Body of pancreas (tissue), 4 donors: Measurements from ENCODE around the gene CDS2. TPM values are rescaled to one million over a fixed set of nuclear protein-coding genes. Genes with fewer than 3 reads are reported as not detected.

Experiments
- ATAC-seq: fragments of 150-250 bp; one replicate; pipeline ENCODE4 v1.9.1; 2016
- DNase-seq, 4 donors: peaks; one replicate each; pipeline ENCODE4 v3.0.0-alpha.2; 2019
- H3K27ac ChIP-seq, 4 donors: fragments of 200-600 bp; sonication (generic); 1 replicate in 3 of 4; 2 replicates in 1 of 4; pipeline versions ENCODE4 v1.5.1 to v1.6.1; 2016 to 2019; ENCODE audit warnings: mild to moderate bottlenecking in 1 of 4, mixed read lengths in 1 of 4, moderate library complexity in 1 of 4
- H3K27me3 ChIP-seq, 2 donors: fragments of 200-600 bp; sonication (generic); one replicate each; pipeline ENCODE4 v1.6.0; 2016; ENCODE audit warnings: mild to moderate bottlenecking in 1 of 2
- H3K36me3 ChIP-seq, 2 donors: fragments of 200-600 bp; sonication (generic); replicated peaks in 1 of 2; 2 replicates each; pipeline ENCODE4 v1.5.1; 2016; ENCODE audit warnings: low read depth in 2 of 2; ENCODE audit not compliant: insufficient read depth in 1 of 2
- H3K4me1 ChIP-seq: fragments of 200-600 bp; sonication (generic); one replicate; pipeline ENCODE4 v1.6.0; 2016
- H3K4me3 ChIP-seq, 2 donors: fragments of 200-600 bp; sonication (generic); 1 replicate in 1 of 2; 2 replicates in 1 of 2; pipeline ENCODE4 v1.5.1; 2016 to 2019
- H3K9me3 ChIP-seq, 3 donors: fragments of 200-600 bp; sonication (generic); 1 replicate in 2 of 3; 2 replicates in 1 of 3; pipeline ENCODE4 v1.5.1; 2016
- POLR2A ChIP-seq, 3 donors: fragments of 450-650 bp; IDR thresholded peaks; one replicate each; pipeline ENCODE4 v1.6.1; 2016; ENCODE audit warnings: antibody characterized with exemption in 3 of 3, mild to moderate bottlenecking in 2 of 3
- WGBS, 2 donors: methylation state at CpG; one replicate each; pipeline ENCODE4 v1.1.5; 2017; 5-methylcytosine and 5-hydroxymethylcytosine counted together
- intact Hi-C: fragments of 100-400 bp; cut with DNase I; formaldehyde crosslinking; loops from one replicate; pipeline ENCODE4 v1.15.1; 2023
- total RNA-seq, 2 donors: library from RNA; depleted of rRNA; stranded (reverse); fragments of >200 nt; gene quantifications; one replicate each; pipeline ENCODE4 v1.1.0, GENCODE V29; 2016
- TF ChIP-seq, protein P1 (sequence below), 7 experiments: fragments of 450-650 bp in 4 of 7; fragments of 200-600 bp in 3 of 7; sonication (generic) in 3 of 7; IDR thresholded peaks; one replicate each; pipeline ENCODE4 v1.5.1; 2016 to 2019; ENCODE audit warnings: antibody characterized with exemption in 7 of 7

Gene CDS2
- total RNA-seq, 2 donors from 2014 or later = 10.2 to 13.5 TPM

DNA sequence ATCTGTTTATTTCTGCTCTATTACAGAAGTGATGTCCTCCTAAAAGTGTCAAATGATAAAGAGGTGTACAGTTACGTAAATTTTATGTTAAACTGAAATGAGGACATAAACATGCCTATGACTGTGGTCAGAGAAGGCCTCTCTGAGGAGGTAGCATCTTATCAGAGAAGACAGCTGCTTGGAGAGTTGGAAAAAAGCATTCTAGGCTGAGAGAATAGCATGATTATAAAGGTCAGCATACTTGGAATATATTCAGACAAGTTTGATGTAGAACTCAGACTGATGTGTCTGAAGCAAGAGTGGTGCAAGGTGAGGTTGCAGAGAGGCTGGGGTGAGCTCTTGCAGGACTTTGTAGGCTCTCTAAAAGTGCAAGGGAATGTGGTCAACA, 3.9 kb upstream of the CDS2 start:
- Histone ChIP-seq H3K27me3 (no peaks in the 10 kb centered on the region), H3K27ac (no peak overlapping the region), H3K9me3 (no peaks in the 10 kb centered on the region), H3K4me3 (no peak overlapping the region), H3K4me1 (peaks cover 25% of the 10 kb centered on the region), H3K36me3 (no peaks in the 10 kb centered on the region)
- 80 to 95% methylated on average over 1 of the region's 1 CpG for WGBS, 2 donors
- DNase-seq (no peak), ATAC-seq (no peak)
- TF ChIP-seq POLR2A (IDR thresholded peaks at IDR 0.05) = no peak
- TF ChIP-seq, protein P1, sequence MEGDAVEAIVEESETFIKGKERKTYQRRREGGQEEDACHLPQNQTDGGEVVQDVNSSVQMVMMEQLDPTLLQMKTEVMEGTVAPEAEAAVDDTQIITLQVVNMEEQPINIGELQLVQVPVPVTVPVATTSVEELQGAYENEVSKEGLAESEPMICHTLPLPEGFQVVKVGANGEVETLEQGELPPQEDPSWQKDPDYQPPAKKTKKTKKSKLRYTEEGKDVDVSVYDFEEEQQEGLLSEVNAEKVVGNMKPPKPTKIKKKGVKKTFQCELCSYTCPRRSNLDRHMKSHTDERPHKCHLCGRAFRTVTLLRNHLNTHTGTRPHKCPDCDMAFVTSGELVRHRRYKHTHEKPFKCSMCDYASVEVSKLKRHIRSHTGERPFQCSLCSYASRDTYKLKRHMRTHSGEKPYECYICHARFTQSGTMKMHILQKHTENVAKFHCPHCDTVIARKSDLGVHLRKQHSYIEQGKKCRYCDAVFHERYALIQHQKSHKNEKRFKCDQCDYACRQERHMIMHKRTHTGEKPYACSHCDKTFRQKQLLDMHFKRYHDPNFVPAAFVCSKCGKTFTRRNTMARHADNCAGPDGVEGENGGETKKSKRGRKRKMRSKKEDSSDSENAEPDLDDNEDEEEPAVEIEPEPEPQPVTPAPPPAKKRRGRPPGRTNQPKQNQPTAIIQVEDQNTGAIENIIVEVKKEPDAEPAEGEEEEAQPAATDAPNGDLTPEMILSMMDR (IDR thresholded peaks at IDR 0.05) = no peak
- intact Hi-C loops = no loop called here

DNA sequence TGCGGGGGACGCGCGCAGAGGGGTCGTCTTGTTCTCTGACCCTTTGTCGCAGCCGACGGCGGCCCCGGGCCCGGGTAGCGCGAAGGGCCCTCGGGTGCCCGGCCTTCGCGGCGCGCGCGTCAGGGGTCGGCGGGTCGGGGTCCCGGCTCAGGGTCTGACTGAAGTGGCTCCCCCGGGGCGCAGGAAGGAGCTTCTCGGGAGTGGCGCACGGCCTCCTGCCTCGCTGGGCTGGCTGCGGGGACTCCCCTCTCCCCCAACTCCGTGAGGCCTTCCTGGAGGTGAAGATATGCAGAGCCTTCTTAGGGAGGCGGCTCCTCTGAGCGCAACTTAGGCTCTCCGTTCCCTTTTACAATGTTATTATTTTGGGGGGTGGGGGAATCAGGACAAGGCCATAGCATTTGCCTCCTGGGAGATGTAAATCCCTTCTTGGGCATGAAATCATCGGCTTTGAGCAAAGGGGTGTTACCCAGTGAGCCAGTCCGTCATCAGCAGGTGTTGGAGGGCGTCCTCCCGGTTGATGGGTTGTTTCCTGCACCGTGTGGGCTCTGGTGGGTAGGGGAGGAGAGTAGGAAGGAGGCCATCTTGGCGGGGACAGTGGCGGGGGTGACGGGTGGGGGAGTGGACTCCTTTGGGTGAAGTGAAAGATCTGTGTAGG, 523 bp downstream of the CDS2 start:
- WGBS, 2 donors = 0 to 4% methylated on average over 14 to 44 of the region's 44 CpGs
- peak; percentile 48 to 65 (median 62) for DNase-seq
- H3K36me3 ChIP-seq = no peaks in the 10 kb centered on the region
- H3K4me1 ChIP-seq = peaks cover 19% of the 10 kb centered on the region
- no peaks in the 10 kb centered on the region for H3K9me3 ChIP-seq
- H3K27me3 ChIP-seq = no peaks in the 10 kb centered on the region
- H3K27ac ChIP-seq = peak overlapping the region; percentile 81 to 97 (median 90)
- intact Hi-C loops = no loop called here
- no peak for TF ChIP-seq POLR2A (IDR thresholded peaks at IDR 0.05)
- TF ChIP-seq, protein P1 (IDR thresholded peaks at IDR 0.05) = no peak
- peak overlapping the region; percentile 43 to 48 for H3K4me3 ChIP-seq
- peak; percentile 5 for ATAC-seq

DNA sequence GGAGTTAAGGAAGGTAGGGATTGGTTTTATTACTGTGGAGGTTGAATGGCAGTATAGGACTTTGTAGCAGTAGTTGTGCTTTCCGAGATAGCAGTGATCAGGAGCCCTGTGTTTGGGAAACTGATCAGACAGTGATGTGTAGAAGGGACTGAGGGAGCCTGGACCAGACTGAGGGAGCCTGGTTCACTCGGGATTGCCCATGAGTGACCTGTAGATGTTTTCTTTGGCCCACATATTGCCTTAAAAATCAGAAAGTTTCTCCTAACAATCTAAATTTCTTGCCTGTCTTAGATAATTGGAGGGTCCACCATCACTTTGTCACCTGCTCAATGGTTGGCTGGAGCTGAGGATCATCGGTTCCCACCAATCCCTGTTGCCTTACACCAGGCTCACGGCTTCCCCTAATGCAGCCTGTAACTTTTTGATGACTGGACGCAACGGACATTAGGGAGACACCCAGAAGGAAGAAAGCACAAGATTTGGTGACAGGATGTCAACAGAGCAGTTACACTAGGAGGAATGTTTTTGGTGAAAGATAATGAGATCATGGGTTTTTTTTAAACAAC, 1.1 kb downstream of the CDS2 start:
- no peaks in the 10 kb centered on the region for H3K27me3 ChIP-seq
- intact Hi-C loops = no loop called here
- no peak for TF ChIP-seq POLR2A (IDR thresholded peaks at IDR 0.05)
- TF ChIP-seq, protein P1 (IDR thresholded peaks at IDR 0.05) = no peak
- peak overlapping the region in 1 of 2 donors; percentile 48 for H3K4me3 ChIP-seq
- no peaks in the 10 kb centered on the region for H3K9me3 ChIP-seq
- H3K27ac ChIP-seq = peak overlapping the region; percentile 81 to 97 (median 90)
- DNase-seq (no peak), ATAC-seq (no peak)
- 36 to 46% methylated on average over 6 of the region's 6 CpGs for WGBS, 2 donors
- peaks cover 19% of the 10 kb centered on the region for H3K4me1 ChIP-seq
- H3K36me3 ChIP-seq = no peaks in the 10 kb centered on the region

DNA sequence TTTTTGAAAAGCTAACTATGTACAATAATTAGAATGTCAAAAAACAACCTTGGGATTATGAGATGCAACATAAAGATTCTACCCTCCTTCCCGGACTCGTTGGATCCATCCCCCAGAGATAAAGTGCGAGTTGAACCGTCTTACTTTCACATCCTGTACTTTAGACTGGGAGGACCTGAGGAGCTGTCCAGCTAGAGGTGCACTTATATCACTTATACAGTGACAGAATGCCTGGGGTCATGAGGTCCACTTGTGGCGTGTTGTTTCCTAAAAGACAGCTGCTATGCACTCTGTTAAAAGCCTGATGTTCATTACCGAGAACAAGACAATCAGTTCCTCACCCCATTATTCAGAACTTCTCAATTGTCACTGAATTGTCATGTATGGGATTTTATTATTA, 2.1 kb downstream of the CDS2 start:
- WGBS, 2 donors = 74 to 75% methylated on average over 6 of the region's 6 CpGs
- Histone ChIP-seq H3K4me3 (no peak overlapping the region), H3K27me3 (no peaks in the 10 kb centered on the region), H3K9me3 (no peaks in the 10 kb centered on the region), H3K4me1 (peaks cover 19% of the 10 kb centered on the region), H3K27ac (no peak overlapping the region), H3K36me3 (no peaks in the 10 kb centered on the region)
- intact Hi-C loops = no loop called here
- no peak for ATAC-seq
- TF ChIP-seq POLR2A (IDR thresholded peaks at IDR 0.05) = no peak
- no peak for DNase-seq

DNA sequence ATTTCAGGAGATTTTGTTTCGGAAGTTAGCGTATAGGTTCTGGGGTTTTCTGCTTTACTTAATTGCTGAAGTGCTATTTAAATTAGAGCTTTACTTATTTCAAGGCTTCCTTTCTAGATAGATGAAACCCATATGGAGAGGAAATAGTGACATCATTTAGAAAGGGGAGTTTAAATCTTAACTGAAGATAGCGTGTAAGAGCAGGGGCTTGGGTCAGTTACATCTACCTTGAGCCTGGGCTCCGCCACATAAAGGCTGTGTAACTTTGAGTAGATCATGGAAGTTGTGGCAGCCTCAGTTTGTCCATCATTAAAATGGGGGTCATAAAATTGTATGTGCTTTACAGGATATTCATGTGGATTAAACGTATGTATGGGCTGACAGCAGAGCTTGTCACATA, 4.7 kb downstream of the CDS2 start:
- Histone ChIP-seq H3K36me3 (no peaks in the 10 kb centered on the region), H3K4me1 (peaks cover 23% of the 10 kb centered on the region), H3K27ac (no peak overlapping the region), H3K27me3 (no peaks in the 10 kb centered on the region), H3K4me3 (no peak overlapping the region), H3K9me3 (no peaks in the 10 kb centered on the region)
- ATAC-seq (no peak), DNase-seq (no peak)
- intact Hi-C loops = no loop called here
- no peak for TF ChIP-seq POLR2A (IDR thresholded peaks at IDR 0.05)
- TF ChIP-seq, protein P1 (IDR thresholded peaks at IDR 0.05) = no peak
- 86 to 88% methylated on average over 5 of the region's 5 CpGs for WGBS, 2 donors
